Keratinocyte (primary cell): ENCODE data around the gene LUZP1. TPM values are rescaled to one million over a fixed set of nuclear protein-coding genes. Genes with fewer than 3 reads are reported as not detected.

Experiments used
- DNase-seq: peaks from one replicate; pipeline ENCODE4 v3.0.0-alpha.2; 2011; ENCODE audit warnings: low read depth, missing footprints, low spot score
- FAIRE-seq: peaks from 2 replicates; lab custom pipeline; 2011; peaks lifted over from hg19 to GRCh38; lab: Jason Lieb, UNC
- H2AFZ ChIP-seq: 2 replicates; pipeline ENCODE4 v1.6.0; 2012; ENCODE audit warnings: low read length, control low read depth, inconsistent platforms; ENCODE audit not compliant: control insufficient read depth
- H3K27ac ChIP-seq: 2 replicates; pipeline ENCODE4 v1.5.1; 2011; ENCODE audit warnings: low read length; ENCODE audit not compliant: control insufficient read depth, insufficient read depth
- H3K27me3 ChIP-seq: 3 replicates; pipeline ENCODE4 v1.6.0; 2011; ENCODE audit warnings: low read length; ENCODE audit not compliant: control insufficient read depth, insufficient read depth; ENCODE audit errors: extremely low read depth
- H3K36me3 ChIP-seq, 2 experiments: 2 replicates in 1 of 2; 3 replicates in 1 of 2; pipeline ENCODE4 v1.5.1; 2011; ENCODE audit warnings: low read length in 2 of 2, mild to moderate bottlenecking in 1 of 2; ENCODE audit not compliant: control insufficient read depth in 2 of 2, insufficient read depth in 2 of 2; ENCODE audit errors: extremely low read depth in 1 of 2
- H3K4me1 ChIP-seq: 3 replicates; pipeline ENCODE4 v1.5.1; 2011; ENCODE audit warnings: low read length; ENCODE audit not compliant: control insufficient read depth, insufficient read depth; ENCODE audit errors: extremely low read depth
- H3K4me2 ChIP-seq: 3 replicates; pipeline ENCODE4 v1.6.0; 2011; ENCODE audit warnings: low read depth, low read length; ENCODE audit not compliant: control insufficient read depth, insufficient read depth; ENCODE audit errors: extremely low read depth
- H3K4me3 ChIP-seq, 3 experiments: fragments of 200-600 bp in 1 of 3; sonication (generic) in 1 of 3; 2 replicates in 2 of 3; 3 replicates in 1 of 3; pipeline ENCODE4 v1.5.1; 2011 to 2016; ENCODE audit warnings: low read length in 3 of 3, mild to moderate bottlenecking in 3 of 3, control low read depth in 2 of 3, inconsistent platforms in 1 of 3, low read depth in 1 of 3, mixed read lengths in 1 of 3, mixed run types in 1 of 3, moderate library complexity in 1 of 3; ENCODE audit not compliant: control insufficient read depth in 2 of 3, insufficient read depth in 2 of 3; ENCODE audit errors: extremely low read depth in 1 of 3
- H3K79me2 ChIP-seq: 2 replicates; pipeline ENCODE4 v1.6.0; 2012; ENCODE audit warnings: low read length; ENCODE audit not compliant: control insufficient read depth, insufficient read depth
- H3K9ac ChIP-seq: 3 replicates; pipeline ENCODE4 v1.6.0; 2011; ENCODE audit warnings: low read length; ENCODE audit not compliant: control insufficient read depth, insufficient read depth; ENCODE audit errors: extremely low read depth
- H3K9me1 ChIP-seq: 3 replicates; pipeline ENCODE4 v1.6.0; 2011; ENCODE audit warnings: low read length; ENCODE audit not compliant: control insufficient read depth, insufficient read depth; ENCODE audit errors: extremely low read depth
- H3K9me3 ChIP-seq: 2 replicates; pipeline ENCODE4 v1.5.1; 2012; ENCODE audit warnings: low read depth, low read length; ENCODE audit not compliant: control insufficient read depth
- H4K20me1 ChIP-seq: 3 replicates; pipeline ENCODE4 v1.6.0; 2011; ENCODE audit warnings: low read length; ENCODE audit not compliant: control insufficient read depth, insufficient read depth; ENCODE audit errors: extremely low read depth
- CTCF ChIP-seq, 3 experiments: IDR thresholded peaks in 1 of 3; conservative IDR thresholded peaks in 1 of 3; optimal IDR thresholded peaks in 1 of 3; 2 replicates in 2 of 3; 3 replicates in 1 of 3; pipeline versions ENCODE3 to v1.5.1; 2011; ENCODE audit warnings: low read length in 3 of 3, mild to moderate bottlenecking in 3 of 3, moderate library complexity in 2 of 3, control low read depth in 1 of 3, inconsistent platforms in 1 of 3; ENCODE audit not compliant: insufficient read depth in 2 of 3; ENCODE audit errors: extremely low read depth in 1 of 3
- EZH2 ChIP-seq: IDR thresholded peaks from one replicate; pipeline ENCODE4 v1.6.1; 2012; ENCODE audit warnings: inconsistent platforms, mild to moderate bottlenecking, low read length, moderate library complexity
- dilution Hi-C: fragments of 300-500 bp; cut with MboI; formaldehyde crosslinking; loops from one replicate; pipeline ENCODE4 v1.7.0; 2020; ENCODE audit warnings: low sequenced_read_pairs; ENCODE audit not compliant: extremely low pct_ligation_motif_present
- polyA plus RNA-seq, 5 experiments: library from polyadenylated mRNA; depleted of rRNA in 3 of 5; stranded (reverse) in 3 of 5; stranded (forward) in 1 of 5; unstranded in 1 of 5; fragments of >200 nt; gene quantifications; 1 replicate in 1 of 5; 2 replicates in 3 of 5; 3 replicates in 1 of 5; pipeline versions ENCODE4 v1.2.1 to v1.2.3, GENCODE V29; 2011 to 2012; ENCODE audit warnings: missing spikeins in 2 of 5, low read depth in 1 of 5, low replicate concordance in 1 of 5

The LUZP1 gene
- polyA plus RNA-seq, 1 donor (not counting 4 experiments of a cell fraction or from before 2014, with no cell fraction given), result 52.5 TPM

GRCh38 chr1:23098463-23099170 lies 70.0 kb downstream of the LUZP1 start:
- H3K4me1 ChIP-seq, result peaks cover 56% of the 10 kb centered on the region
- TF ChIP-seq EZH2 (no peak), CTCF (optimal IDR thresholded peaks at IDR 0.05 in 1 of 3, IDR thresholded peaks at IDR 0.05 in 1 of 3, conservative IDR thresholded peaks at IDR 0.05 in 1 of 3; ENCODE audit: extremely low read depth in 1 of 3, insufficient read depth in 2 of 3, low read length in 3 of 3) (peak; percentile 71 to 95 (median 89))
- H3K4me2 ChIP-seq, result peak overlapping the region; percentile 42
- H3K9me3 ChIP-seq, result no peaks in the 10 kb centered on the region
- H3K9me1 ChIP-seq, result no peaks in the 10 kb centered on the region
- no peaks in the 10 kb centered on the region for H4K20me1 ChIP-seq
- peaks cover 6 to 17% of the 10 kb centered on the region in 2 experiments for H3K36me3 ChIP-seq
- dilution Hi-C loops, result no loop called here
- FAIRE-seq (peak; percentile 79), DNase-seq (no peak)
- no peak overlapping the region for H2AFZ ChIP-seq
- peak overlapping the region; percentile 24 for H3K9ac ChIP-seq
- peaks cover 54% of the 10 kb centered on the region for H3K79me2 ChIP-seq
- no peaks in the 10 kb centered on the region for H3K27me3 ChIP-seq
- peak overlapping the region; percentile 39 for H3K27ac ChIP-seq
- no peak overlapping the region for H3K4me3 ChIP-seq

GRCh38 chr1:23097316-23097715 lies 71.3 kb downstream of the LUZP1 start:
- H3K79me2 ChIP-seq, result peaks cover 63% of the 10 kb centered on the region
- no peaks in the 10 kb centered on the region for H3K9me1 ChIP-seq
- no peaks in the 10 kb centered on the region for H3K9me3 ChIP-seq
- TF ChIP-seq CTCF (optimal IDR thresholded peaks at IDR 0.05 in 1 of 3, IDR thresholded peaks at IDR 0.05 in 1 of 3, conservative IDR thresholded peaks at IDR 0.05 in 1 of 3; ENCODE audit: extremely low read depth in 1 of 3, insufficient read depth in 2 of 3, low read length in 3 of 3) (no peak), EZH2 (no peak)
- FAIRE-seq, result no peak
- H3K27me3 ChIP-seq, result no peaks in the 10 kb centered on the region
- peaks cover 14 to 30% of the 10 kb centered on the region in 2 experiments for H3K36me3 ChIP-seq
- H3K4me1 ChIP-seq, result peaks cover 44% of the 10 kb centered on the region
- H4K20me1 ChIP-seq, result peaks cover 2% of the 10 kb centered on the region
- DNase-seq, result no peak
- no peak overlapping the region for H2AFZ ChIP-seq
- dilution Hi-C loops, result no loop called here
- H3K4me3 ChIP-seq, result no peak overlapping the region
- H3K27ac ChIP-seq, result no peak overlapping the region
- no peak overlapping the region for H3K4me2 ChIP-seq
- H3K9ac ChIP-seq, result no peak overlapping the region
